Lower lobe of right lung (tissue), 2 donors: ENCODE results near the gene AUTS2. TPM values are rescaled to one million over a fixed set of nuclear protein-coding genes. Genes with fewer than 3 reads are reported as not detected.

ENCODE experiments used
- ATAC-seq, 2 donors: fragments of 200-7000 bp; cut with Tn5 transposase; one replicate each; pipeline ENCODE4 v1.9.1; 2020 to 2022; ENCODE audit warnings: mild to moderate bottlenecking in 2 of 2, moderate library complexity in 2 of 2
- DNase-seq: peaks from one replicate; pipeline ENCODE4 v3.0.0-alpha.2; 2020
- H3K27ac ChIP-seq: fragments of 200-600 bp; one replicate; pipeline ENCODE4 v1.8.0; 2022
- H3K27me3 ChIP-seq: fragments of 200-600 bp; one replicate; pipeline ENCODE4 v1.8.0; 2022; ENCODE audit warnings: low read depth
- H3K36me3 ChIP-seq: fragments of 200-600 bp; one replicate; pipeline ENCODE4 v1.8.0; 2022; ENCODE audit warnings: mild to moderate bottlenecking
- H3K4me1 ChIP-seq: fragments of 200-600 bp; one replicate; pipeline ENCODE4 v1.8.0; 2022
- H3K4me3 ChIP-seq: fragments of 200-600 bp; one replicate; pipeline ENCODE4 v1.8.0; 2022; ENCODE audit warnings: mild to moderate bottlenecking
- H3K9me3 ChIP-seq: fragments of 200-600 bp; one replicate; pipeline ENCODE4 v1.8.0; 2022
- CTCF ChIP-seq: fragments of 200-600 bp; IDR thresholded peaks from one replicate; pipeline ENCODE4 v1.8.0; 2022; ENCODE audit warnings: antibody characterized with exemption, mild to moderate bottlenecking
- intact Hi-C: fragments of 100-400 bp; cut with DNase I; formaldehyde crosslinking; loops from one replicate; pipeline ENCODE4 v1.11.0; 2022
- total RNA-seq: library from RNA; stranded (reverse); fragmentation: NEBNext Ultra II Directional; extraction: Animal tissue kit (Norgen Biotek cat#: 25700); gene quantifications from one replicate; pipeline ENCODE4 v1.2.1, GENCODE V29; 2021
- donor health status: DM: no; HTN: yes; CAD: no; lungs with severe emphysema.

The AUTS2 gene
- total RNA-seq, 1 donor from 2014 or later, result 45.7 TPM

GRCh38 chr7:69567800-69568199 is 30.5 kb upstream of the AUTS2 start:
- no peaks in the 10 kb centered on the region for H3K9me3 ChIP-seq
- H3K27me3 ChIP-seq, result no peaks in the 10 kb centered on the region
- ATAC-seq (no peak), DNase-seq (no peak)
- H3K36me3 ChIP-seq, result no peaks in the 10 kb centered on the region
- H3K4me1 ChIP-seq, result no peaks in the 10 kb centered on the region
- intact Hi-C loops, result no loop called here
- no peak overlapping the region for H3K27ac ChIP-seq
- TF ChIP-seq CTCF, result no peak
- no peak overlapping the region for H3K4me3 ChIP-seq

GRCh38 chr7:69568266-69568665 is 30.0 kb upstream of the AUTS2 start:
- intact Hi-C loops, result no loop called here
- H3K4me1 ChIP-seq, result no peaks in the 10 kb centered on the region
- DNase-seq (no peak), ATAC-seq (no peak)
- H3K4me3 ChIP-seq, result no peak overlapping the region
- H3K9me3 ChIP-seq, result no peaks in the 10 kb centered on the region
- H3K27me3 ChIP-seq, result no peaks in the 10 kb centered on the region
- H3K36me3 ChIP-seq, result no peaks in the 10 kb centered on the region
- no peak for TF ChIP-seq CTCF
- H3K27ac ChIP-seq, result no peak overlapping the region

- Histone ChIP-seq H3K4me1 (no peaks in the 10 kb centered on the region), H3K36me3 (no peaks in the 10 kb centered on the region), H3K4me3 (no peak overlapping the region), H3K27me3 (peaks cover 3% of the 10 kb centered on the region), H3K9me3 (no peaks in the 10 kb centered on the region), H3K27ac (no peak overlapping the region)
- intact Hi-C loops, result no loop called here
- TF ChIP-seq CTCF, result no peak
- DNase-seq (no peak), ATAC-seq (no peak)
These were observed 22.6 kb upstream of the AUTS2 start for GRCh38 chr7:69575651-69576050.

- DNase-seq (no peak), ATAC-seq (no peak)
- intact Hi-C loops, result no loop called here
- H3K27me3 ChIP-seq, result peaks cover 3% of the 10 kb centered on the region
- H3K27ac ChIP-seq, result no peak overlapping the region
- no peaks in the 10 kb centered on the region for H3K4me1 ChIP-seq
- no peak overlapping the region for H3K4me3 ChIP-seq
- H3K36me3 ChIP-seq, result no peaks in the 10 kb centered on the region
- H3K9me3 ChIP-seq, result no peaks in the 10 kb centered on the region
- TF ChIP-seq CTCF, result no peak
These were observed 21.1 kb upstream of the AUTS2 start for GRCh38 chr7:69577221-69577620.

- TF ChIP-seq CTCF, result no peak
- DNase-seq (no peak), ATAC-seq (no peak)
- Histone ChIP-seq H3K9me3 (no peaks in the 10 kb centered on the region), H3K27ac (no peak overlapping the region), H3K4me3 (no peak overlapping the region), H3K27me3 (no peaks in the 10 kb centered on the region), H3K36me3 (no peaks in the 10 kb centered on the region), H3K4me1 (no peaks in the 10 kb centered on the region)
- intact Hi-C loops, result no loop called here
These were observed 13.1 kb upstream of the AUTS2 start for GRCh38 chr7:69585169-69585568.

GRCh38 chr7:69586321-69586720 is 12.0 kb upstream of the AUTS2 start:
- intact Hi-C loops, result no loop called here
- H3K27ac ChIP-seq, result no peak overlapping the region

More at GRCh38 chr7:69586321-69586720, 12.0 kb upstream of the AUTS2 start:
- TF ChIP-seq CTCF, result no peak
- no peak for ATAC-seq
- Histone ChIP-seq H3K4me3 (no peak overlapping the region), H3K4me1 (no peaks in the 10 kb centered on the region), H3K36me3 (no peaks in the 10 kb centered on the region), H3K9me3 (no peaks in the 10 kb centered on the region), H3K27me3 (no peaks in the 10 kb centered on the region)
- DNase-seq, result no peak
